HG03103 (cell line): ENCODE data around the gene ZC3H12D.
"Not testable (repeated sequence)": the region's sequence is repeated elsewhere in the genome, so short reads cannot be mapped to it uniquely, and the experiment has no call there.

Experiments used
- ATAC-seq: cut with Tn5 transposase; IDR thresholded peaks from one replicate; pipeline ENCODE4 v1.9.1; 2021; ENCODE audit warnings: low read depth; ENCODE audit not compliant: unreplicated experiment

Gene ZC3H12D

GRCh38 chr6:149484733-149485700 is at the start of gene ZC3H12D:
Gene ZC3H12D (minus strand): TSS chr6:149485014. CDS start chr6:149474543, 10,471 bp downstream.
- no peak for ATAC-seq

- no peak for ATAC-seq
Measured at GRCh38 chr6:149529650-149530049, 44.8 kb upstream of the ZC3H12D start.

GRCh38 chr6:149515494-149515893 is 30.7 kb upstream of the ZC3H12D start:
- no peak for ATAC-seq

- no peak for ATAC-seq
Measured at GRCh38 chr6:149513915-149514314, 29.1 kb upstream of the ZC3H12D start.

GRCh38 chr6:149510793-149511512 is 26.1 kb upstream of the ZC3H12D start:
- ATAC-seq: no peak

- ATAC-seq: no peak
Measured at GRCh38 chr6:149508485-149508884, 23.7 kb upstream of the ZC3H12D start.

- ATAC-seq: no peak
Measured at GRCh38 chr6:149503872-149504271, 19.1 kb upstream of the ZC3H12D start.

GRCh38 chr6:149503276-149503675 is 18.5 kb upstream of the ZC3H12D start:
- no peak for ATAC-seq

- ATAC-seq: no peak
Measured at GRCh38 chr6:149501768-149502167, 17.0 kb upstream of the ZC3H12D start.

- no peak for ATAC-seq
Measured at GRCh38 chr6:149501201-149501600, 16.4 kb upstream of the ZC3H12D start.

GRCh38 chr6:149500096-149500495 is 15.3 kb upstream of the ZC3H12D start:
- ATAC-seq: no peak

GRCh38 chr6:149499066-149499465 is 14.3 kb upstream of the ZC3H12D start:
- ATAC-seq: no peak

GRCh38 chr6:149497365-149497764 is 12.6 kb upstream of the ZC3H12D start:
- no peak for ATAC-seq

GRCh38 chr6:149496597-149496996 is 11.8 kb upstream of the ZC3H12D start:
- ATAC-seq: not testable (repeated sequence)

GRCh38 chr6:149495349-149496016 is 10.7 kb upstream of the ZC3H12D start:
- not testable (repeated sequence) for ATAC-seq

GRCh38 chr6:149494810-149495209 is 10.0 kb upstream of the ZC3H12D start:
- ATAC-seq: not testable (repeated sequence)

GRCh38 chr6:149493761-149494320 is 9.0 kb upstream of the ZC3H12D start:
- no peak for ATAC-seq

GRCh38 chr6:149492798-149493343 is 8.1 kb upstream of the ZC3H12D start:
- no peak for ATAC-seq

- no peak for ATAC-seq
Measured at GRCh38 chr6:149489967-149490366, 5.2 kb upstream of the ZC3H12D start.

- ATAC-seq: no peak
Measured at GRCh38 chr6:149488815-149489214, 4.0 kb upstream of the ZC3H12D start.
